Right renal cortex interstitium (tissue), 3 donors: ENCODE measurements around the gene UCHL3. TPM values are rescaled to one million over a fixed set of nuclear protein-coding genes. Genes with fewer than 3 reads are reported as not detected.

ENCODE experiments used
- DNase-seq, 3 donors: peaks; one replicate each; pipeline ENCODE4 v3.0.0-alpha.2; 2013; ENCODE audit warnings: low read depth in 3 of 3, low spot score in 2 of 3
- polyA plus RNA-seq, 3 donors: library from polyadenylated mRNA; unstranded; fragments of 120-200 nt; gene quantifications; one replicate each; pipeline ENCODE4 v1.2.1, GENCODE V29; 2013; ENCODE audit not compliant: insufficient read length in 3 of 3

The UCHL3 gene
- polyA plus RNA-seq, 3 donors: 37.1 to 41.8 (median 37.7) TPM

- DNase-seq: no peak
Observed at GRCh38 chr13:75618308-75618707, 68.7 kb downstream of the UCHL3 start.

DNA sequence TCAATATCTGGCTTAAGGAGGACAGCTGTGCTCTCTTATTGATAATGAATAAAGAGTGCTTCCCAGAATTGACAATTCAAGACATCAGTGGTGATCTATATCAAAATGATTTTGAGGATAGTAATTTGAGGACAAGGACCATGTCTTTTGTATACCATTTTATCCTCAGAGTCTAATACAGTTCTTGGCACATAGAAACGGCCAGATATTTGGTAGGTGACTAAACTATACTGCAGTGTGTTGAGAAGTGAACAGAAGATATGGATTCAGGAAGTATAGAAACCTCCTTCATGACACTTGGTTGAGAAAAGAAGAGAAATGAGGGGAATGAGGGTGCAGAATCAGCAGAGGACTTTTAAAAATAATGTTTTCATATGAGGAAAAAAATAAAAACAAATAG lies 70.4 kb downstream of the UCHL3 start:
- DNase-seq: no peak

- no peak for DNase-seq
Observed at GRCh38 chr13:75621147-75621546, 71.6 kb downstream of the UCHL3 start.

GRCh38 chr13:75628801-75629200 lies 79.2 kb downstream of the UCHL3 start:
- no peak for DNase-seq

DNA sequence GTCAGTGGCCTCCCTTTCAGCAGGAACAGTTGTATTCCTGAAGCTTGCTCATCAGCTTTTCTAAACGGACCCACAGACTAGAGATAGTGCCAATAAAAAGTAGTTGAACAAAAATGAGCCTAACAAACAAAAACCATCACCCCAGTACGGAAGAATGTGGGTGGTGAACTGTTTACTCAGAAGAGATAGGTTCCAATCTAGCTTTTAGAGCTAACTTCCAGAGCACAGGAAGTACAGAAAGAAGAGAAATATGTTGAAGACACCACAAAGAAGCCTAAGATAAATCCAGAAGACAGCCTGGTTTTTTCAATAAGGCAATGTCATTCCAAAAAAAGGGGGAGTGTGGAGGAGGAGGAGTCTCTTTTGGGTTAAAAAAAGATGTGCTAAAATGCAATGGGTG lies 83.7 kb downstream of the UCHL3 start:
- no peak for DNase-seq

GRCh38 chr13:75635101-75635827 lies 85.7 kb downstream of the UCHL3 start:
- no peak for DNase-seq

- peak in 1 of 3 donors; percentile 29 for DNase-seq
Observed at GRCh38 chr13:75635828-75636435, 86.3 kb downstream of the UCHL3 start, which contains the start of gene LMO7. LMO7 (plus strand) TSS chr13:75636330; CDS start chr13:75636658, 328 bp downstream.

DNA sequence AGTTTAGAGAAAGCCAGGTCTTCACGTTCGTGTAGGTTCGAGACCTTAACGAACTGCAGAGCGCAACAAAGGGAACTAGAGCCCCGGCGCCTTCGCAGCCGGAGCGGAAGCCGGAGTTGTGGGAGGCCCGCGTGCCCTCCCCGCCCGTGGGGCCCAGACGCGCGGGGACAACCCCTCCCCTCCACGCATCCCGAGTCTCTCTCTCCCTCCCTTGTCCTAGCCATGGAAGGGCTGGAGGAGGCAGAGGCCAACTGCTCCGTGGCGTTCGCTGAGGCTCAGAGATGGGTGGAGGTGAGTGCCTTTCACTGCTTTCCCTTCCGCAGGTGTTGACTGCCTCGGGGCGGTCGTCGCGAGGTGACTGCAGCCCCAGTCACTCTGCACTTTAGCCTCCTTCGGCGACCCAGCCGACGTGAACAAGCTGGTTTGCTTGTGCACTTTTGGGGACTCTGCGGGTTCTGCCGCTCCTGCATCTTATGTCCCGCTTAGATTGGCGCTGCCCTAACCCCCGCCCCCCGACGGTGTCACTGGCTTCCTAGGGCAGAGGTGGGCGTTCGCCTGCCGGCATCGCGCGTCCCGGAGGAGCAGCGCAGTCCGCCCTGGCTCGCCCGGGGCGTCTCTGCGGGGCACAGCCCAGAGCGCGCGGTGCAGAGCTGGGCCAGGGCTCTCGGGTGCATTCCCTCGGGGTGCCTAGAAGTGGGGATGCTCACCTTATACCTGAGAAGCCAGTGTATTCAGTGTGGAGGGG lies 87.0 kb downstream of the UCHL3 start:
- DNase-seq: peak in 1 of 3 donors; percentile 27

- no peak for DNase-seq
Observed at GRCh38 chr13:75637181-75637750, 87.7 kb downstream of the UCHL3 start.

- no peak for DNase-seq
Observed at GRCh38 chr13:75639454-75639853, 89.9 kb downstream of the UCHL3 start.

DNA sequence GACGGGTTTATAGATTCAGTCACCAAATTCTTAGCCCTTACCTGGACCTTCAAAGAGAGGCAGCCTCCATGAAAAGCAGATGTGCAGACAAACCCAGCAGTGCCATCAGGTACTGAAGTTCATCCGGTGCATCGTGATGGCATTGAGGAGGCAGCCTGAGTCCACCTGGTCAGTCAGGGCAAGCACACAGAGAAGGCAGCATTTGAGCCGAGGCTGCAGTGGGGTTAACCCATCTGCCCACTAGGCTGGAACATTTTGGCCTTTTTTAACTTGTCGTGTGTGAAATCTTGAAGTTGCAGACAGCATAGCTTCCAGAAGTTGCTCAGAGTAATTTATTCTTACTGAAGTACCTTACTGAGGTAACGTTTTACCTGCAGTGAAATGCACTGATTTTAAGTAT lies 91.4 kb downstream of the UCHL3 start:
- no peak for DNase-seq

- DNase-seq: no peak
Observed at GRCh38 chr13:75643182-75643581, 93.6 kb downstream of the UCHL3 start.

DNA sequence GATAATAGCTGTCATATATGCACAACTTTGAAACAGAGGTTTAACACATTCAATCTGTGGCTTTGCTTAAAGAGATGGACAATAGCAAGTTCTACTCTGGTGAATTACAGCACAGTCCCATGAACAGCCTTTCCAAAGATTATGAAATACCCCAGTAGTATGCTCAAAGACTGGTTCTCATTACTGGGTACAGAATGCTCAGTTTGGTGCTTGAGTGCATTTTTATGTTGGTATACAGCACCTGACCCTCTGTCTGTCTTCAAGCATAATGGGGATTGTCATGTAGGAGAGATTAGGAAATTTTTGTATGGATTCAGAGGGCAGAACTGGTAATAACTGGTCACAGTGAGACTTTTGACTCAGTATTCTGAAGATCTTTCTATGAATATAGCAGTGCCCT lies 94.1 kb downstream of the UCHL3 start:
- no peak for DNase-seq

- DNase-seq: no peak
Observed at GRCh38 chr13:75645141-75645540, 95.5 kb downstream of the UCHL3 start.

DNA sequence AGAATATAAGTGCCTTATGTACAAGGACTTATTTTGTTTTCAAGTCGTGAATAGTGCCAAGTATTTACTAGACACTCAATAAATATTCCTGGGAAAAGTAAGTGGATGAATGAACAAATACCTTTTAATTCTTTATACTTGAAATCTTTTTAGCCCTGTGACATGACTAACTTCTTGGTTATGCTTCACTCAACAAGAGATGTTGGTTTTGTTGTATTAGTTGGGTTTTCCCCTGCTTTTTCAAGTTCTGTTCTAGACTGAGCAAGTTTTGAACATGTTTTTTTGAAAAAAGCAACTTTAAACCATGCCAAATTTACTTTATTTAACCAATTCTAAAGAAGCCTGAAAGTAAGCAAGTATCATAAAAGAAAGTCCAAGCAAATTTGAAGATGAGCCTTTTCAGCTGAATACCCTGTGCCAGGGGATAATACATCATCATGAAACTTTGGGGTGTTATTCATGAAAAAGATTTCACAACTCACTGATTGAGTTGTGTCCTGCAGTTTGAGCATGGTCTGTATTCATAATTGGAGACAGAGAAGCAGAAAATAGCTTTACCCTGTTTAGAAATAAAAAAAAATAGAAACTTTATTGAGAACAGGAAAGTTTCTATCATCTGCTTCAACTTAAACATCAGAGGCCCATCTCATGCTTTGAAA lies 97.7 kb downstream of the UCHL3 start:
- no peak for DNase-seq

DNA sequence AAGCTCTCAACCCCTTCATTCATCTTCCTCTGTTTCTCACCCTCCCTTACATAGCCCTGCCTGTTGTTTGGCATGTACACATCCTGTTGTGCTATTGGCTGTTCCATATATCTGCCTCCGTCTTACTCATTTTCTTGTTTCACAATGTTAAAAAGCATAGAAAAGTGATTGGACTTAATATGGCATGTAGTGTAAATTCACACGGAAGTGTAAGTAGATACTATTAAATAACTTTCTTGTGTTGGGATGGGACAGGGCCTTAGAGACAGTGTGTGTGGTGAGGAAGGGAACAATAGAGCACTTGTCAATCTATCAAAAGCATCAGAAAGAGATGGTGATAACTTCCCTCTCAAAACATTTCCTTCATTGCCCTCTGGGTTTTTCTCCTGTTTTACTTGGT lies 98.9 kb downstream of the UCHL3 start:
- no peak for DNase-seq

DNA sequence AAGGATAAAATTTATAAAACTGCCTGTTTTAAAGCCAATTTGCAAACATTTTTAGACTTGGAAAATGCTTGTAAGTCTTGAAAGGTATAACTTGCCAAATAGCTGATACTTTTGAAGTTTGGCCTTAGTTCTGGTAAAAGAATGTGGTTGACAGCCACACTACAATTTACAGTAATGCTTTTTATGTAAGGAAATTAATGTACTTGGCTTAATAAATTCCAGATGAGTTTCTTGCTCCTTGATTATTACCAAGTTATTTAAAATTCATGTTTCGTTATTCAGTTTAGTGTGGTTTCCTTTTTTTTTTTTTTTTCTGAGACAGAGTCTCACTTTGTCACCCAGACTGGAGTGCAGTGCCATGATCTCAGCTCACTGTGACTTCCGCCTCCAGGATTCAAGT lies 101.4 kb downstream of the UCHL3 start:
- DNase-seq: no peak

GRCh38 chr13:75652726-75653125 lies 103.1 kb downstream of the UCHL3 start:
- DNase-seq: no peak
